ENCODE data around the gene MGA.

- TF ChIP-seq GLIS3 (CRISPR knock-in tag; IDR thresholded peaks at IDR 0.05) (no peak), BACH2 (CRISPR knock-in tag; IDR thresholded peaks at IDR 0.05; ENCODE audit: borderline replicate concordance) (no peak), POU6F1 (CRISPR knock-in tag; IDR thresholded peaks at IDR 0.05; ENCODE audit: borderline replicate concordance, low read depth) (no peak), ZFP3 (CRISPR knock-in tag; IDR thresholded peaks at IDR 0.05) (no peak), ZC3H10 (CRISPR knock-in tag; IDR thresholded peaks at IDR 0.05) (no peak), ZFP30 (CRISPR knock-in tag; IDR thresholded peaks at IDR 0.05) (no peak), PATZ1 (CRISPR knock-in tag; IDR thresholded peaks at IDR 0.05; ENCODE audit: borderline replicate concordance) (no peak)
Measured at GRCh38 chr15:41797201-41797944, 137.2 kb downstream of the MGA start.

Measured in SK-N-SH treated with all-trans-retinoic acid at 6 μM for 48 hours (cell line).